ENCODE measurements around the gene MAML3.
A peak's percentile ranks its signal among the peaks of the same experiment; 100 is the strongest.

Gene MAML3

GRCh38 chr4:139968831-139969230 lies 185.2 kb downstream of the MAML3 start:
- H3K27me3 Mint-ChIP-seq: no peaks in the 10 kb centered on the region
- DNase-seq: no peak
- H3K36me3 Mint-ChIP-seq (ENCODE audit: low read depth): no peaks in the 10 kb centered on the region
- H3K4me1 Mint-ChIP-seq (ENCODE audit: low read depth): peaks cover 4% of the 10 kb centered on the region
- H3K4me3 Mint-ChIP-seq: no peak overlapping the region
- no peak overlapping the region for H3K27ac Mint-ChIP-seq
- no peaks in the 10 kb centered on the region for H3K9me3 Mint-ChIP-seq

- H3K27ac Mint-ChIP-seq: no peak overlapping the region
- H3K4me3 Mint-ChIP-seq: no peak overlapping the region
- no peak for DNase-seq
- H3K27me3 Mint-ChIP-seq: no peaks in the 10 kb centered on the region
- peaks cover 2% of the 10 kb centered on the region for H3K4me1 Mint-ChIP-seq (ENCODE audit: low read depth)
- H3K9me3 Mint-ChIP-seq: no peaks in the 10 kb centered on the region
- no peaks in the 10 kb centered on the region for H3K36me3 Mint-ChIP-seq (ENCODE audit: low read depth)
These were observed 187.6 kb downstream of the MAML3 start for GRCh38 chr4:139966383-139966782.

GRCh38 chr4:139965789-139966188 lies 188.2 kb downstream of the MAML3 start:
- Mint-ChIP-seq H3K36me3 (ENCODE audit: low read depth) (no peaks in the 10 kb centered on the region), H3K9me3 (no peaks in the 10 kb centered on the region), H3K4me1 (ENCODE audit: low read depth) (peaks cover 2% of the 10 kb centered on the region), H3K27ac (no peak overlapping the region), H3K27me3 (peaks cover 3% of the 10 kb centered on the region), H3K4me3 (no peak overlapping the region)
- DNase-seq: no peak

- Mint-ChIP-seq H3K4me3 (no peak overlapping the region), H3K27ac (no peak overlapping the region), H3K36me3 (ENCODE audit: low read depth) (no peaks in the 10 kb centered on the region), H3K4me1 (ENCODE audit: low read depth) (peaks cover 2% of the 10 kb centered on the region), H3K27me3 (peaks cover 9% of the 10 kb centered on the region), H3K9me3 (no peaks in the 10 kb centered on the region)
- DNase-seq: no peak
These were observed 190.3 kb downstream of the MAML3 start for GRCh38 chr4:139963708-139964107.

- Mint-ChIP-seq H3K4me3 (no peak overlapping the region), H3K27ac (no peak overlapping the region), H3K9me3 (no peaks in the 10 kb centered on the region), H3K27me3 (peaks cover 9% of the 10 kb centered on the region), H3K36me3 (ENCODE audit: low read depth) (no peaks in the 10 kb centered on the region), H3K4me1 (ENCODE audit: low read depth) (peaks cover 2% of the 10 kb centered on the region)
- no peak for DNase-seq
These were observed 191.8 kb downstream of the MAML3 start for GRCh38 chr4:139962130-139962684.

- H3K4me1 Mint-ChIP-seq (ENCODE audit: low read depth): peaks cover 2% of the 10 kb centered on the region
- no peak overlapping the region for H3K27ac Mint-ChIP-seq
- no peaks in the 10 kb centered on the region for H3K9me3 Mint-ChIP-seq
- no peak for DNase-seq
- peaks cover 9% of the 10 kb centered on the region for H3K27me3 Mint-ChIP-seq
- no peaks in the 10 kb centered on the region for H3K36me3 Mint-ChIP-seq (ENCODE audit: low read depth)
- no peak overlapping the region for H3K4me3 Mint-ChIP-seq
These were observed 192.5 kb downstream of the MAML3 start for GRCh38 chr4:139961344-139961946.

GRCh38 chr4:139959396-139959795 lies 194.6 kb downstream of the MAML3 start:
- H3K36me3 Mint-ChIP-seq (ENCODE audit: low read depth): no peaks in the 10 kb centered on the region
- no peak overlapping the region for H3K27ac Mint-ChIP-seq
- peaks cover 14% of the 10 kb centered on the region for H3K27me3 Mint-ChIP-seq
- no peaks in the 10 kb centered on the region for H3K9me3 Mint-ChIP-seq
- H3K4me3 Mint-ChIP-seq: no peak overlapping the region
- DNase-seq: no peak
- H3K4me1 Mint-ChIP-seq (ENCODE audit: low read depth): peaks cover 2% of the 10 kb centered on the region

GRCh38 chr4:139958739-139959098 lies 195.3 kb downstream of the MAML3 start:
- DNase-seq: no peak
- Mint-ChIP-seq H3K27me3 (peaks cover 14% of the 10 kb centered on the region), H3K9me3 (no peaks in the 10 kb centered on the region), H3K4me3 (no peak overlapping the region), H3K27ac (no peak overlapping the region), H3K4me1 (ENCODE audit: low read depth) (peaks cover 1% of the 10 kb centered on the region), H3K36me3 (ENCODE audit: low read depth) (no peaks in the 10 kb centered on the region)

GRCh38 chr4:139957986-139958738 lies 195.8 kb downstream of the MAML3 start:
- no peak for DNase-seq
- no peaks in the 10 kb centered on the region for H3K36me3 Mint-ChIP-seq (ENCODE audit: low read depth)
- H3K9me3 Mint-ChIP-seq: no peaks in the 10 kb centered on the region
- no peak overlapping the region for H3K4me3 Mint-ChIP-seq
- no peak overlapping the region for H3K27ac Mint-ChIP-seq
- peaks cover 14% of the 10 kb centered on the region for H3K27me3 Mint-ChIP-seq
- H3K4me1 Mint-ChIP-seq (ENCODE audit: low read depth): no peaks in the 10 kb centered on the region

- no peak overlapping the region for H3K27ac Mint-ChIP-seq
- no peak overlapping the region for H3K4me3 Mint-ChIP-seq
- no peak for DNase-seq
- no peaks in the 10 kb centered on the region for H3K9me3 Mint-ChIP-seq
- H3K36me3 Mint-ChIP-seq (ENCODE audit: low read depth): no peaks in the 10 kb centered on the region
- peaks cover 14% of the 10 kb centered on the region for H3K27me3 Mint-ChIP-seq
- no peaks in the 10 kb centered on the region for H3K4me1 Mint-ChIP-seq (ENCODE audit: low read depth)
These were observed 196.9 kb downstream of the MAML3 start for GRCh38 chr4:139957065-139957464.

- Mint-ChIP-seq H3K4me1 (ENCODE audit: low read depth) (peaks cover 1% of the 10 kb centered on the region), H3K9me3 (no peaks in the 10 kb centered on the region), H3K36me3 (ENCODE audit: low read depth) (no peaks in the 10 kb centered on the region), H3K4me3 (no peak overlapping the region), H3K27me3 (peaks cover 14% of the 10 kb centered on the region), H3K27ac (no peak overlapping the region)
- DNase-seq: no peak
These were observed 197.4 kb downstream of the MAML3 start for GRCh38 chr4:139956507-139957017.

GRCh38 chr4:139955600-139955999 lies 198.4 kb downstream of the MAML3 start:
- H3K9me3 Mint-ChIP-seq: no peaks in the 10 kb centered on the region
- DNase-seq: no peak
- H3K36me3 Mint-ChIP-seq (ENCODE audit: low read depth): no peaks in the 10 kb centered on the region
- peaks cover 11% of the 10 kb centered on the region for H3K27me3 Mint-ChIP-seq
- H3K27ac Mint-ChIP-seq: no peak overlapping the region
- no peak overlapping the region for H3K4me3 Mint-ChIP-seq
- peaks cover 11% of the 10 kb centered on the region for H3K4me1 Mint-ChIP-seq (ENCODE audit: low read depth)

- Mint-ChIP-seq H3K4me1 (ENCODE audit: low read depth) (peaks cover 20% of the 10 kb centered on the region), H3K27me3 (peaks cover 5% of the 10 kb centered on the region), H3K36me3 (ENCODE audit: low read depth) (no peaks in the 10 kb centered on the region), H3K9me3 (no peaks in the 10 kb centered on the region), H3K4me3 (no peak overlapping the region), H3K27ac (no peak overlapping the region)
- no peak for DNase-seq
These were observed 199.5 kb downstream of the MAML3 start for GRCh38 chr4:139954512-139954911.

GRCh38 chr4:139951021-139951420 lies 203.0 kb downstream of the MAML3 start:
- Mint-ChIP-seq H3K9me3 (no peaks in the 10 kb centered on the region), H3K27me3 (peaks cover under 1% of the 10 kb centered on the region), H3K36me3 (ENCODE audit: low read depth) (no peaks in the 10 kb centered on the region), H3K4me1 (ENCODE audit: low read depth) (peaks cover 28% of the 10 kb centered on the region), H3K4me3 (peak overlapping the region; percentile 41), H3K27ac (peak overlapping the region; percentile 81)
- no peak for DNase-seq

GRCh38 chr4:139950568-139950967 lies 203.4 kb downstream of the MAML3 start:
- Mint-ChIP-seq H3K4me3 (peak overlapping the region; percentile 41), H3K4me1 (ENCODE audit: low read depth) (peaks cover 28% of the 10 kb centered on the region), H3K27ac (peak overlapping the region; percentile 81), H3K27me3 (no peaks in the 10 kb centered on the region), H3K9me3 (no peaks in the 10 kb centered on the region), H3K36me3 (ENCODE audit: low read depth) (no peaks in the 10 kb centered on the region)
- peak; percentile 44 for DNase-seq
